Nephron progenitor cell (in vitro differentiated cells): ENCODE data around the gene GNPNAT1.

Source experiments
- DNase-seq: peaks from one replicate; pipeline ENCODE4 v3.0.0; 2021
- H3K27ac Mint-ChIP-seq: 2 replicates; pipeline ENCODE4 v1.8.0; 2021; ENCODE audit warnings: mild to moderate bottlenecking, moderate library complexity, mixed read lengths
- H3K27me3 Mint-ChIP-seq: 2 replicates; pipeline ENCODE4 v1.8.0; 2021; ENCODE audit warnings: mild to moderate bottlenecking, low read depth, mixed read lengths; ENCODE audit not compliant: poor library complexity
- H3K36me3 Mint-ChIP-seq: 2 replicates; pipeline ENCODE4 v1.8.0; 2021; ENCODE audit warnings: low read depth, mixed read lengths
- H3K4me1 Mint-ChIP-seq: 2 replicates; pipeline ENCODE4 v1.8.0; 2021; ENCODE audit warnings: mixed read lengths
- H3K4me3 Mint-ChIP-seq: 2 replicates; pipeline ENCODE4 v1.8.0; 2021; ENCODE audit warnings: mild to moderate bottlenecking, moderate library complexity, mixed read lengths
- H3K9me3 Mint-ChIP-seq: 2 replicates; pipeline ENCODE4 v1.8.0; 2021; ENCODE audit warnings: mild to moderate bottlenecking, moderate library complexity, mixed read lengths
- TF ChIP-seq, protein P1 (sequence below): fragments of 200-600 bp; sonication (generic); IDR thresholded peaks from 2 replicates; pipeline ENCODE4 v1.5.0; 2021; ENCODE audit warnings: antibody characterized with exemption

GNPNAT1 gene

DNA sequence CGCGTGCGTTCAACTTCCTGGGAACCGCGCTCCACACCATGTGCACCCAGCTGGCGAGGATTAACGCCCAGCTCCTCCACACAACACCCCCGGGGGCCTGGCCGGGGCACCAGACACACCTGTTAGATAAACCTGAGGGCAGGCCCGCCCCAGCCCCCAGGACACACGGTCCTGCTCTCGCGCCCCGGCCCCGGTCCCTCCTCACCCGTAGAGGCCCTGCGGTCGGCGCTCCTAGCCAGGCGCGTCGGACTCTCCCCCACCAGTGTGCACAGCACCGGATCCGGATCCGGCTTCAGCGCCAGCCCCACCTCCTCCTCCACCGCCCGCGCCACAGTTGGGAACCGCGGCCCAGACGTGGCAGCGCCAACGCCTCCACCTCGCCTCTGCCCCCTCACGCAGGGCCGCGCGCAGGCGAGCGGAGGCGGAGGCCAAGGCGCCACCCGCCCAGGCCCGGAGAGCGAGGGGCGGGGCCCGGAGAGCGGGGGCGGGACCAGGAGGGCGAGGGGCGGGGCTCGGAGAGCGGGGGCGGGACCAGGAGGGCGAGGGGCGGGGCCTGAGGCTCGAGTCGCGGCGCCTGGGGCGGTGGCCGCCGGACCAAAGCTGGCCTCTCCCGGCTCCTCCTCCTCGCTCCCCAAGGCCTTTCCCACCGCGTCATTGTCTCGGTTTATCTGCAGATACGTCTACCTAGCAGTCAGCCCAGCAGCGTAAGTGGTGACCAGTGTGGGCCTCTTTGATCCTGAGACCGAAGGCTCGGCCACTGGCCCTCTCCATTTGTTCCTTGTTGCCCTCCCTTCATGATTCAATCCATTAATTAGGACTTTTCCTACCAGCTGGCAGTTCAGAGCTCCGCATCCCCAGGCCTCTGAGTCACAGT is at the start of gene GNPNAT1:
GNPNAT1 (minus strand) TSS at position 385 of the 874 bp plus-strand sequence. CDS start 6,957 bp downstream, outside the sequence.
- peaks cover 11% of the 10 kb centered on the region for H3K36me3 Mint-ChIP-seq
- no peaks in the 10 kb centered on the region for H3K27me3 Mint-ChIP-seq
- H3K27ac Mint-ChIP-seq, result peak within 1 kb of the TSS; percentile 91
- peaks cover 13% of the 10 kb centered on the region for H3K9me3 Mint-ChIP-seq
- peak within 1 kb of the TSS; percentile 91 for H3K4me3 Mint-ChIP-seq
- H3K4me1 Mint-ChIP-seq, result peaks cover 38% of the 10 kb centered on the region
- TF ChIP-seq, protein P1, sequence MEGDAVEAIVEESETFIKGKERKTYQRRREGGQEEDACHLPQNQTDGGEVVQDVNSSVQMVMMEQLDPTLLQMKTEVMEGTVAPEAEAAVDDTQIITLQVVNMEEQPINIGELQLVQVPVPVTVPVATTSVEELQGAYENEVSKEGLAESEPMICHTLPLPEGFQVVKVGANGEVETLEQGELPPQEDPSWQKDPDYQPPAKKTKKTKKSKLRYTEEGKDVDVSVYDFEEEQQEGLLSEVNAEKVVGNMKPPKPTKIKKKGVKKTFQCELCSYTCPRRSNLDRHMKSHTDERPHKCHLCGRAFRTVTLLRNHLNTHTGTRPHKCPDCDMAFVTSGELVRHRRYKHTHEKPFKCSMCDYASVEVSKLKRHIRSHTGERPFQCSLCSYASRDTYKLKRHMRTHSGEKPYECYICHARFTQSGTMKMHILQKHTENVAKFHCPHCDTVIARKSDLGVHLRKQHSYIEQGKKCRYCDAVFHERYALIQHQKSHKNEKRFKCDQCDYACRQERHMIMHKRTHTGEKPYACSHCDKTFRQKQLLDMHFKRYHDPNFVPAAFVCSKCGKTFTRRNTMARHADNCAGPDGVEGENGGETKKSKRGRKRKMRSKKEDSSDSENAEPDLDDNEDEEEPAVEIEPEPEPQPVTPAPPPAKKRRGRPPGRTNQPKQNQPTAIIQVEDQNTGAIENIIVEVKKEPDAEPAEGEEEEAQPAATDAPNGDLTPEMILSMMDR, result no peak
- DNase-seq, result peak; percentile 85

DNA sequence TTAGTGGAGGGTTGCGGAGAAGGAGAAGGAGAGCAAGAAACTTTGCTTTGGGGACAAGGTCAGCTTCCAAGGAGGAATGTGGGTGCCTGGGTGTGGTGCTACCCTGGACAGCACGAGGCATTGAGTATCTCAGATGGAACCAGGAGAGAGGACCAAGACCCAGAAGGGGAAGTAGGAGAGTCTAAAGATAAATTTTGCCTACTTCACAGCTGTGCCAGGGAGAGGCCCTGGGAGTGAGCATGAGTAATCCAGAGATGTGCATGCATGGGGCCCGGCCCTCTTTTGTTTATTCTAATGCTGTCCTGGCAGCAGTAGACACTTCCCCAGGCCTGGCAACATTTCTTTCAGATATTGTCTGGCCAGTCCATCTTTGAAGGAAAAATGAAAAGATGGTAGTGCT is 49.5 kb upstream of the GNPNAT1 start:
- TF ChIP-seq, protein P1, result no peak
- H3K4me3 Mint-ChIP-seq, result no peak overlapping the region
- H3K36me3 Mint-ChIP-seq, result peaks cover 4% of the 10 kb centered on the region
- no peak for DNase-seq
- H3K4me1 Mint-ChIP-seq, result peaks cover 19% of the 10 kb centered on the region
- H3K9me3 Mint-ChIP-seq, result no peaks in the 10 kb centered on the region
- peaks cover 7% of the 10 kb centered on the region for H3K27me3 Mint-ChIP-seq
- no peak overlapping the region for H3K27ac Mint-ChIP-seq

DNA sequence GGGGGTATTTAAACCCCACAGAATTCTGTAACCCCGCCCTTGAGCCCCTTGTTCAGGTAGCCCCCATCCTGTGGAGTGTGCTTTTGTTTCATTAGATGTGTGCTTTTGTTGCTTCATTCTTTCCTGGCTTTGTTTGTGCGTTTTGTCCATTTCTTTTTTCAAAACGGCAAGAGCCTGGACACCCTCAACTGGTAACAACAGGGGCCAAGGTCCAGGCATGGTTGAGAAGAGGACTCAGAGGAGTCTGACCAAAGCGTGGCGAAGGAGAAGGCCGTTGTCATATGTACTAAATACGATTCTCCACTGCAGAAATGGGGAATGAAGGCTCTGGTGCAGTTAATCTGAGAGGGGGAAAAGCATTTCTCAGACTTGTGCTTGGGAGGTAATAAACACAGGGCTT is 46.0 kb upstream of the GNPNAT1 start:
- Mint-ChIP-seq H3K9me3 (peaks cover 4% of the 10 kb centered on the region), H3K36me3 (peaks cover 4% of the 10 kb centered on the region), H3K27me3 (peaks cover 7% of the 10 kb centered on the region), H3K27ac (no peak overlapping the region), H3K4me1 (peaks cover 26% of the 10 kb centered on the region), H3K4me3 (no peak overlapping the region)
- DNase-seq, result no peak
- TF ChIP-seq, protein P1, result no peak

DNA sequence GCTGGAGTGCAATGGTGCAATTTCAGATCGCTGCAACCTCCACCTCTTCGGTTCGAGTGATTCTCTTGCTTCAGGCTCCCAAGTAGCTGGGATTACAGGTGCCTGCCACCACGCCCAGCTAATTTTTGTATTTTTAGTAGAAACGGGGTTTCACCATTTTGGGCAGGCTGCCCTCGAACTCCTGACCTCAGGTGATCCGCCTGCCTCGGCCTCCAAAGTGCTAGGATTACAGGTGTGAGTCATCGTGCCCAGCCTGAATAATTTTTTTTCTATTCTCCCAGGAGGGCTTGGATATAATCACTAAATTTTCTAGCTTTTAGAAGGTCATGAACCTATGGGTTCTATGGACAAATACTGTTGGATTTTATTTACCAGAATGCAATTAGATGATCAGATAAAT is 44.7 kb upstream of the GNPNAT1 start:
- Mint-ChIP-seq H3K4me1 (peaks cover 32% of the 10 kb centered on the region), H3K4me3 (no peak overlapping the region), H3K27me3 (peaks cover 7% of the 10 kb centered on the region), H3K27ac (no peak overlapping the region), H3K36me3 (peaks cover 4% of the 10 kb centered on the region), H3K9me3 (peaks cover 4% of the 10 kb centered on the region)
- TF ChIP-seq, protein P1, result no peak
- no peak for DNase-seq

DNA sequence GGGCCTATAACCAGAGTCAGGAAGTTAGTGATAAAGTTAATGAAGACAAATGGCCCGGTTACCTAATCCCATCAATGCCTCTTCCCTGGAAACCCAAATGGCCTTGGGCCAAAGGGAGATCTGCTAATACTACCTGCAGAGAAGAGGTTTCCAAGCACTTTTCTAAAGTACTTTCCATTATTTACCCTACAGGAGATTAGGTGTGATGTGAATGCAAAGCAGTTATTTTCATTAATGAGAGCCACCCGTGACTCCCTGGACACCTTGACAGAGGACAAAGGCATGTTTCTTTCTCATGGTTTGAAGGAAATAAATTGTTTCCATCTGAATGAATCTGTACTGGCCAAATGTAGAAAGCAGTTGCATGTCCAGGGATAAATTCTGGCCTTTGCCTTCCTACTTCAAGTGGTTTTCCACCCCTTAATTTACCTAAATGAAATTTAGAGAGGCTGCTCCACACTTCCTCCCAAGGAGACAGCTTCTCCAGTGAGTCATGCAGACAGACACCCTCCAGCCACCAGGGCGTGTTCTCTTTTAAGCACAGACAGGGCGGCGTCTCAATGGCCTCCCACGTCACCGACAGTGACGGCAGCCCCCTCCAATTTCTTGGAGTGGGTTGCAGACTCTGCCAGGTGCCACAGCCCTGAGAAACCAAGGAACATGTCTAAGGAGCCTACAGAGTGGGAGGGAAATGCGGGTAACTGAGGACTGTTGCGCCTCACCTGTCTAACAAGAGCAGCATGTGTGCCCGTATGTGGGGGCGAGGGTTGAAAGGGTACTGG is 43.9 kb upstream of the GNPNAT1 start:
- peak; percentile 10 for DNase-seq
- Mint-ChIP-seq H3K27ac (peak overlapping the region; percentile 76), H3K4me3 (peak overlapping the region; percentile 46), H3K36me3 (peaks cover 4% of the 10 kb centered on the region), H3K9me3 (peaks cover 4% of the 10 kb centered on the region), H3K27me3 (peaks cover 7% of the 10 kb centered on the region), H3K4me1 (peaks cover 38% of the 10 kb centered on the region)
- TF ChIP-seq, protein P1, result no peak
